Measurements from ENCODE around the gene KCTD5. TPM values are rescaled to one million over a fixed set of nuclear protein-coding genes. Genes with fewer than 3 reads are reported as not detected.
"Not testable (repeated sequence)": the region's sequence is repeated elsewhere in the genome, so short reads cannot be mapped to it uniquely, and the experiment has no call there.

The KCTD5 gene
- total RNA-seq, 1 donor from 2014 or later = 21.6 TPM

DNA sequence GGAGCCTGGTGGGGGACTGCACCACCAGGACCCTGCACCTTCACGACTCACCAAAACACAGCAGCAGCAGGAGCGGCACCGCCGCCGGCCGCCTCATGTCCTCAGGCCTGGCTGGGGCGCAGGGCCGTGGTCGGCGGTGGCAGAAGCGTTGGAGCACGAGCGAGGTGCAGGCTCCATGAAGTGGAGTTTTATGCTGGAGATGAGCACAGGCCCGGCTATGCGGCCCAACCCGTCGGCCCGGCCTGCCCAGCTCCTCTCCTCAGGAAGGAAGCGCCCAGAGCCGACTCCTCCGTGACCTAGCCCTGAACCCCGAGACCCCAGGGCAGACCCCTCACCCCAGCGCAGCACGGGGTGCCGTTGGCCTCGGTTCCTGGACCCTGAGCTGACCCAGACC, 37.7 kb downstream of the KCTD5 start, which contains the start of gene PRSS27:
Gene PRSS27, minus strand, starts transcription at position 161 of the 394 bp plus-strand sequence. Its CDS starts 64 bp downstream, at position 97.
- Histone ChIP-seq H3K9ac (peak within 1 kb of the TSS; percentile 40), H2AFZ (replicated peaks) (peak within 1 kb of the TSS; percentile 13), H3K79me2 (ENCODE audit: low read depth) (no peaks in the 10 kb centered on the region), H3K4me1 (no peaks in the 10 kb centered on the region), H4K20me1 (ENCODE audit: low read depth) (peaks cover 20% of the 10 kb centered on the region), H3K27me3 (peaks cover 11% of the 10 kb centered on the region), H3K9me3 (ENCODE audit: low read depth) (no peaks in the 10 kb centered on the region), H3K4me3 (peak within 1 kb of the TSS; percentile 63), H3K27ac (no peak within 1 kb of the TSS), H3F3A (ENCODE audit: low read depth) (peaks cover 23% of the 10 kb centered on the region), H3K4me2 (peak within 1 kb of the TSS; percentile 75), H3K36me3 (no peaks in the 10 kb centered on the region)
- peaks cover 9% of the 10 kb centered on the region for H3K27me3 Mint-ChIP-seq (ENCODE audit: insufficient read depth, low read depth)
- H3K4me3 Mint-ChIP-seq = peak within 1 kb of the TSS; percentile 90
- H3K9me3 Mint-ChIP-seq = no peaks in the 10 kb centered on the region
- H3K27ac Mint-ChIP-seq = peak within 1 kb of the TSS; percentile 50
- peak; percentile 12 for DNase-seq (ENCODE audit: low spot score)
- H3K4me1 Mint-ChIP-seq = peaks cover 2% of the 10 kb centered on the region
- TF ChIP-seq EZH2phosphoT487 (IDR thresholded peaks at IDR 0.05) = no peak
- TF ChIP-seq, protein P1, sequence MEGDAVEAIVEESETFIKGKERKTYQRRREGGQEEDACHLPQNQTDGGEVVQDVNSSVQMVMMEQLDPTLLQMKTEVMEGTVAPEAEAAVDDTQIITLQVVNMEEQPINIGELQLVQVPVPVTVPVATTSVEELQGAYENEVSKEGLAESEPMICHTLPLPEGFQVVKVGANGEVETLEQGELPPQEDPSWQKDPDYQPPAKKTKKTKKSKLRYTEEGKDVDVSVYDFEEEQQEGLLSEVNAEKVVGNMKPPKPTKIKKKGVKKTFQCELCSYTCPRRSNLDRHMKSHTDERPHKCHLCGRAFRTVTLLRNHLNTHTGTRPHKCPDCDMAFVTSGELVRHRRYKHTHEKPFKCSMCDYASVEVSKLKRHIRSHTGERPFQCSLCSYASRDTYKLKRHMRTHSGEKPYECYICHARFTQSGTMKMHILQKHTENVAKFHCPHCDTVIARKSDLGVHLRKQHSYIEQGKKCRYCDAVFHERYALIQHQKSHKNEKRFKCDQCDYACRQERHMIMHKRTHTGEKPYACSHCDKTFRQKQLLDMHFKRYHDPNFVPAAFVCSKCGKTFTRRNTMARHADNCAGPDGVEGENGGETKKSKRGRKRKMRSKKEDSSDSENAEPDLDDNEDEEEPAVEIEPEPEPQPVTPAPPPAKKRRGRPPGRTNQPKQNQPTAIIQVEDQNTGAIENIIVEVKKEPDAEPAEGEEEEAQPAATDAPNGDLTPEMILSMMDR (IDR thresholded peaks at IDR 0.05) = no peak
- TF ChIP-seq EZH2 (IDR thresholded peaks at IDR 0.05) = no peak
- no peaks in the 10 kb centered on the region for H3K36me3 Mint-ChIP-seq

DNA sequence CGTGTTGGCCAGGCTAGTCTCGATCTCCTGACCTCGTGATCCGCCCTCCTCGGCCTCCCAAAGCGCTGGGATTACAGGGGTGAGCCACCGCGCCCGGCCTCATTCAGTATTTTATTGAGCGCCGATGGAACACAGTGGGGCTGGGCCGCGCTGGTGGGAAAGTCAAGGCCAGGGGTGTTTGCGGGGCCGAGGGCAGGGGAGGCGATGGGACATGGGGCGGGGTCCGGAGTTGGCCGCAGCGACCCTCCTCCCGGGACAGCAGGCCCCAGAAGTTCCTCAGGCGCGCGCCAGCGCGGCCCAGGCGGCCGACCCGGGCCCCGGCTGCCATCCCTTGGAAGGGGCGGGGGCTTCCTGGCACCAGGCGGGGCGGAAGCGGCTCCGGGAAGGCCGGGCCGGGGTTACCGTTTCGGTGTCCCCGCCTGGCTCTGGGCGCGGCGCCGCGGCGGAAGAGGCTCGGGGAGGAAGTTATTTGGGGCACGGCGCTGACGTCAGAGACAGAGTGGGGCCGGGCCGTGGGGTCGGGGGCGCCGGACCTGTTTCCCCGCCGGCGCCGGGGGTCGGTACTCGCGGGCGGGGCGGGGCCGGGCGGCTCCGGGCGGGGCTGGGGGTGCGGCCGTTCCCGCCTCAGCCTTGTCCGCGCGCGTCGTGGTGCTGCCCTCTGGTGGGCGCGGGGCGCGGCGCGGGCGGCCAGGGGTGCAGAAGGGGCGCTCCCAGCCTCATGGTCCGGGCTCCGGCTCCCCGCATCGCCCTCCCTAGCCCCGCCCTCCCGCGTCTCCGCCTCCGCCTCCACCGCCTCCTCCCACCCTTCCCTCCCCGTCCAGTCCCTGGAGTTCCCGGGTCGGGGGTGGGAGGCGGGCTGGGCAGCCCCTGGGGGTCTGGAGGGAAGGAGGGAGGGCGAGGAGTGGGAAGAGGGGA, 38.7 kb downstream of the KCTD5 start:
- H3K4me3 ChIP-seq = peak overlapping the region; percentile 63
- H3K9ac ChIP-seq = peak overlapping the region; percentile 40
- Mint-ChIP-seq H3K4me1 (peaks cover 2% of the 10 kb centered on the region), H3K36me3 (no peaks in the 10 kb centered on the region), H3K27me3 (ENCODE audit: insufficient read depth, low read depth) (peaks cover 8% of the 10 kb centered on the region), H3K27ac (peak overlapping the region; percentile 50), H3K4me3 (peak overlapping the region; percentile 90), H3K9me3 (no peaks in the 10 kb centered on the region)
- H2AFZ ChIP-seq (replicated peaks) = peak overlapping the region; percentile 47
- H3K4me1 ChIP-seq = no peaks in the 10 kb centered on the region
- TF ChIP-seq EZH2 (IDR thresholded peaks at IDR 0.05) (peak; percentile 22), EZH2phosphoT487 (IDR thresholded peaks at IDR 0.05) (no peak)
- TF ChIP-seq, protein P1 (IDR thresholded peaks at IDR 0.05) = peak; percentile 63
- H3K36me3 ChIP-seq = no peaks in the 10 kb centered on the region
- H3K27ac ChIP-seq = no peak overlapping the region
- H4K20me1 ChIP-seq (ENCODE audit: low read depth) = peaks cover 12% of the 10 kb centered on the region
- peak; percentile 96 for DNase-seq (ENCODE audit: low spot score)
- H3K9me3 ChIP-seq (ENCODE audit: low read depth) = no peaks in the 10 kb centered on the region
- H3K4me2 ChIP-seq = peak overlapping the region; percentile 75
- H3K27me3 ChIP-seq = peaks cover 3% of the 10 kb centered on the region
- no peaks in the 10 kb centered on the region for H3K79me2 ChIP-seq (ENCODE audit: low read depth)
- H3F3A ChIP-seq (ENCODE audit: low read depth) = peaks cover 22% of the 10 kb centered on the region

GRCh38 chr16:2721634-2722173, 39.4 kb downstream of the KCTD5 start:
- not testable (repeated sequence) for H3K9ac ChIP-seq; H3K27me3 ChIP-seq; DNase-seq (ENCODE audit: low spot score); H3K79me2 ChIP-seq (ENCODE audit: low read depth); H3K9me3 Mint-ChIP-seq; H3K9me3 ChIP-seq (ENCODE audit: low read depth); H3K27ac ChIP-seq; H3K36me3 ChIP-seq; H3K4me1 ChIP-seq; H3K4me1 Mint-ChIP-seq; H3K27me3 Mint-ChIP-seq (ENCODE audit: insufficient read depth, low read depth); H3K27ac Mint-ChIP-seq; H3K36me3 Mint-ChIP-seq; H4K20me1 ChIP-seq (ENCODE audit: low read depth)
- Histone ChIP-seq H3F3A (ENCODE audit: low read depth) (peaks cover 22% of the 10 kb centered on the region), H2AFZ (replicated peaks) (peak overlapping the region; percentile 47), H3K4me3 (peak overlapping the region; percentile 63), H3K4me2 (peak overlapping the region; percentile 75)
- H3K4me3 Mint-ChIP-seq = peak overlapping the region; percentile 81

Measured in neural progenitor cell (in vitro differentiated cells).